LoVo (cell line): ENCODE data around the gene SNTG2.

ENCODE experiments used
- DNase-seq: peaks from one replicate; pipeline ENCODE4 v3.0.0-alpha.2; 2016; ENCODE audit warnings: low spot score

SNTG2 gene

GRCh38 chr2:1319393-1319792 lies 368.7 kb downstream of the SNTG2 start:
- DNase-seq = no peak

- no peak for DNase-seq
Observed at GRCh38 chr2:1321321-1321720, 370.7 kb downstream of the SNTG2 start.

DNA sequence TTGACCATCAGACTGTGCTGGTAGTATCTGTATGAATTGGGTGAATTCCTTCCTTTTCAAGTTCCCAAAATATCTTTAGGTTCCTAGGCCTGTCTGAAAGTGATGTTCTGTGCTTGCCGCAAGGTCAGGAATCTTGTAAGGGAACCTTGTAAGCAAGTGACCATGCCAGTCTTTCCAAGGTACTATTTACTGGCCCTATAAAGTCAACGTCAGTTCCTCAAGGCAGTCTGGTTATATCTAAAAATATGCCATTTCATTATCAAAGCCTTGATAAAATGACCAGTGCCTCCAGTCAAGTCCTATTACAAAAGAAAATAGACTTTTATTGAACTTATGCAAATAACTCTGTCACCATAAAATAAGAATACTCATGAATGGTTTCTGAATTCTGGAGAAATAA lies 374.2 kb downstream of the SNTG2 start:
- no peak for DNase-seq

DNA sequence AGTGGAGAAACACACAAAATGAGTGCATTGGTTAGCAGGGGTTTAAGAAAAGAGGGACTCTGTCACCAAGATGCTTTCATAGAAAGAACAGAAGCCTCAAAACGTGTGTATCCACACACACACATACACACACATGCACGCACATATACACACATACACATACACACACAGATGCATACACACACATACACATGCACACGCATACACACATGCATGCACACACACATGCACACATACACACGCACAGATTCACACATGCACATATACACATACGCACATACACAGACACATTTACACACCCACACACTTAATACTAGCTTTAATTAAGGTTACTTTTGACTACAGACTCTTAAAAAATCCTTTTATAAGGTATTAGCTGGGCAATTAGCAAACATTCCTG lies 378.0 kb downstream of the SNTG2 start:
- no peak for DNase-seq

GRCh38 chr2:1339388-1340140 lies 388.9 kb downstream of the SNTG2 start:
- no peak for DNase-seq

GRCh38 chr2:1340141-1340512 lies 389.5 kb downstream of the SNTG2 start:
- no peak for DNase-seq

- no peak for DNase-seq
Observed at GRCh38 chr2:1341404-1342120, 390.9 kb downstream of the SNTG2 start.

GRCh38 chr2:1348789-1349188 lies 398.1 kb downstream of the SNTG2 start:
- DNase-seq = no peak

DNA sequence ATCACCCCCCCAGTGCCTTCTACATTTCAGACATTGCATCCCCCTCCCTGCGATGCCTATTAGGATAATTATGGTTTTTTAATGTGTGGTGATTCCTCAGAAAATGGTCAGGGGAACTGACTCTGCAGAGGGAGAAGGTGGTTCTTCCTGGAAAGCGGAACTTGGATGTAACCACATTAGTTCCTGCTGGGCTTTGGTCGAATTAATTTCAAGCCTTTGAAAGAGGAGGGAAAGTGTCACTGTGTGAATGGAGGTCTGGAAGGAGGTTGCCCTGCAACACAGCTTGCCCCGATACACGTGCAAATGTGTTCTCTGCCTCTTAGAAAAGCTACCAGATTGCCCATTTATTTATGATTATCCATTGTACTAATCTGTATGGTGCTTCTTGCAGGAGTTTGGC lies 399.5 kb downstream of the SNTG2 start:
- no peak for DNase-seq

GRCh38 chr2:1353124-1353523 lies 402.5 kb downstream of the SNTG2 start:
- DNase-seq = no peak

DNA sequence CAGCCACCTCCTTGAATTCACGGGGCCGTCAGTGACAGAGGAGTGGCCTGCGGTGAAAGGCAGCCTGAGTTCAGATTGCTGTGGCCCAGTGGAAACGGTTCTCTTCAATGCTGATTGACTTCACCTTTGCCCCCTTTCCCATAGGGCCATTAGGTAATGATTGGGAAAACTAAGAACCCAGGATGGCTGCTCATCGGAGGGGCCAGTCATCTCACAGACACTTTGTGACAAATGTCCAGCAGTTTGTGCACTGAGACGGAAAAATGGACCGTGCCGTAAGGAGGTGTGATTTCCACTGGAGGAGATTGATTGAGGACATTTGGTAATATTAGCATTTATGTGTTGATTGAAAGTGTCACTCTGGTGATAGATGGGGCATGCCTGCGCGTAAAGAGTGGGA lies 402.9 kb downstream of the SNTG2 start:
- no peak for DNase-seq

GRCh38 chr2:1360144-1360543 lies 409.5 kb downstream of the SNTG2 start:
- DNase-seq = no peak

DNA sequence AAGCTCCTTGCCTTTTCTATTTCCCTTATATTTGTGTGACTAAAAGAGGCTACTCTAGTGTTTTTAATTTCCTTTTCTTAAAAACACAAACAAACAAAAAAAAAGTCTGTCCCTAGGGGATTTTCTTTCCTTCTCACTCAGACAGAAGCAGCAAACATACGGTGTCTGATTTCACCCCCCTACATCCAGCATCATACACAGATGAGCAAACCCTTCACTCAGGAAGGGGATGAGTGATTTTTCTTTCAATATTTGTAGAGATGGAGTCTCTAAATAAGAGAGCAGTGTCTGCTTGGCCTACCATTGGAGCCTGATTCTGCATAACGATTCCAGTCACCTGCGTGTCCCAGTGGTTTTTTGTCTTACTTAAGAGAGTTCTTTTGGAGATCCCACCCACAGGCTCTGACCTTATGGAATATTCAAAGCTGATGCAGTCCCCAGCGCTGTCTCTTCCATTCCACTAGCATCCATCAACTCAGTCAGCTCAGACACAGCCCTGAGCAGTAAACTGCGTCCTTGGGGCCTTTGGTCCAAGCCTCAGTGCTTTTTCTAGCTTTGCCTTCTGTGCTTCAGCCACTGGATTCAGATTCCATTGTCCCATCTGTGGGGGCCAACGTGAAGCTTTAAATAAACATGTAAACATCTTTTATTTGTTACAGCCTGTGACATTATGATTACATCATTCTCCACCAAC lies 410.1 kb downstream of the SNTG2 start:
- no peak for DNase-seq

GRCh38 chr2:1363367-1363766 lies 412.7 kb downstream of the SNTG2 start:
- DNase-seq = no peak

DNA sequence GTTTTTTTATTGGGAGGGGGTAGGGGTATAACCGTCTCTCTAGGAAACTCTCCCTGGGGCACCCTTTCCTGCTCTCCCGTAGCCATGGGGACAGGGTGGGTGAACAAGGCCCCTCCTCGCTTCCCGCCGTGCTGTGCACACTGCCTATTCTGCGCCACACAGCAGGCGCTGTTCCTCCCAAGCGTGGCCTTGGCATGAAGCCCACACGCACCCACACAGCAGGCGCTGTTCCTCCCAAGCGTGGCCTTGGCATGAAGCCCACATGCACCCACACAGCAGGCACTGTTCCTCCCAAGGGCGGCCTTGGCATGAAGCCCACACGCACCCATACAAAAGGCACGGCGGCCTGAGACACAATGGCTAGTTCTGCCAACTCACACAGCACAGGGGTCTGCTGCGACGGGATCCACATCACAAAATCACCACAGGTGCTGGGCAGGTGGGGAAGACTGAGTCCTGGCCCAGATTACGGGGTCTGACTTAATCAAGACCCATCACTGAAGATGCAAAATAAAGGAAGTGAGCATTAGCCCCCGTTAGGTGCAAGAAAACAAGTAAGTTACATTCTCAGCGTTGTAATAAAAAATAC lies 416.0 kb downstream of the SNTG2 start:
- DNase-seq = no peak

DNA sequence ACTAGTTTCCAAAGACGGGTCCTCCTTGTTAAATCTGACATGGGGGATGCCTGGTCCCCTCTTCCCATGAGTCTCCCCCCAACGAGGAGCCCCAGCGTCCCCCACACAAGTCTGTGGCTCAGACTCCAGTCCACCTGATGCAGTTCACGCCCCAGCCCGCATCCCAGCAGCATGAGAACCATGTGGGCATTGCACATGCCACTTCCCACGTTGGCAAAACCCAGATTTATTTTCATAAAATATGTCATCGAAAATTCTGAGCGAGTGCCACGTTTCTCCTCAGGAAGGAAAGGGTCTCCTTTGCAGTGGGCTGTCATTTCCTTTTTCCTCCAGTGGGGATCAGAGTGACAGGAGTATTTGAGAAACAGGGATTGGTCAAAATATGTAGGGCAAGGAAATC lies 417.0 kb downstream of the SNTG2 start:
- DNase-seq = no peak

GRCh38 chr2:1369905-1370304 lies 419.3 kb downstream of the SNTG2 start:
- DNase-seq = no peak

DNA sequence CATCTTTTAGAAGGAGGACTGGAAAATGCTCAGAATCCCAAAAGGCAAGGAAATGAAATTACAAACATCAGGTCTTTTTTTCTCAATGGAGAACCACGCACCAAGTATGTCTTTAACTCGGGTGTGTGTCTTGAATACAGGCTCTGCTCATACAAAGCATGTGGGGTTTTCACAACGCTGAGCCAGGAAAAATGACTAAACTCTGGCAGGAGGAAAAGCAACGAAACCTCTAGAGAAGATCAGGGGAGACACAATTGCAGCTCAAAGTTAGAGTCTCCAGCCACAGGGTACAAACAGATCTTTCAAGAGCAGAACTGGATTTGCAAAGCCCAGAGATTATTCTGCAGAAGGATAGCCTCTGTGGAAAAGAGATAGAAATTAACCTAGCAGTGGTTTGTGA lies 419.8 kb downstream of the SNTG2 start:
- DNase-seq = no peak

DNA sequence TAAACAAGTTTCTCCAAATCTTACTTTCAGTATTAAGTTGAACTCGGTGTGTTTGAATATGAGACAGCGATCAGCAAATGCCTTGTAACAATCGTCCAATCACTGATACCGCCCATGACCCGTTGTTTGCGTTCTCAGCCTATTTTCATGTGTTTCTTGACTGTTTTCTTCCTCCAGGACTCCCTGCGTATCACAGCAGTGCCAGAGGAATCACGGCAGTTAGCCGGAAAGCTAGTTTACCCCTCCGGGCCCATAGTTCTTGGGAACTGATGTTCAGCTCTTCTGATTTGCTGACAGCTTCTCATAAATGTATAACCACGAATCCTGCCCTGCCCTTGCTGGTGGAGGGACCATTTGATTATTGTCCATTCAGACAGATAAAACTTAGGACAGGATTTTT lies 420.4 kb downstream of the SNTG2 start:
- no peak for DNase-seq

- DNase-seq = no peak
Observed at GRCh38 chr2:1373830-1374229, 423.2 kb downstream of the SNTG2 start.

DNA sequence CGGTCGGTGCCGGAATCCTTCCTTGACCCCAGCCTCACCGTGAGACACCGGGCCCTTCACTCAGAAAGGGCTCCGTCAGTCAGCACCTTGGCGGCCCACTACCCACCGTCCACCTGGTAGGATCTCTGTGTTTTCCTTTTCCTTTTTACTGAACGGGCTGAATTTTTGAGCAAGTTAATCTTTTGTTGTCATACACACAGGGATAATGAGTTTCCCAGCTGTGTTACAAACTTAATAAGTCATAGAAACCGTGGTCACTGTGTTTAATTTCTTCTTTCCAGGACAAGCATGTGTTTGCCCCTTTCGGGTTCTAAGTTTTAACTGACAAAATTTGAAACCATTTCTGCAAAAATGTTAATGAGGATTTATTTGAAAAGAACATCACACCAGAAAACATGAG lies 423.6 kb downstream of the SNTG2 start:
- no peak for DNase-seq

DNA sequence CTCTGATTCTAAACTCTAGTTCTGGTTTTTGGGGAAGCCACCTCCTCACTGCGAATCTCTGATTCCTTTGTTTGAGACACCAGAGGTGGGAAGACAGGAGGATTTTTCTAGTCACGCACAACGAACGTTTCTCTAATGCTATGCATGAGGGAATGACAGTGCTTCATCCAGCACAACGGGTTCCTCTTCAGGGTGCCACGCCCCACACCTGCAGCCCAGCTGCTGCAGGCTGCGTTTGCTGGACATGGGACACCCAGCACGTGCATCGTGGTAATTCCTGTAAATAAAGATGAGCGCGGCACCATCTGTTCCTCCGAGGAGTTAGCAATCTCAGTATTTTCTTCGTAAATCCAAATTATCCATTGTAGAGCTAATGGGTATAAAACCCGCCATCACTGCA lies 425.1 kb downstream of the SNTG2 start:
- DNase-seq = no peak

- no peak for DNase-seq
Observed at GRCh38 chr2:1377473-1377872, 426.8 kb downstream of the SNTG2 start.
